HG03558 (cell line): ENCODE results near the gene PCYT2.

Source experiments
- ATAC-seq: cut with Tn5 transposase; IDR thresholded peaks from one replicate; pipeline ENCODE4 v1.9.1; 2021; ENCODE audit warnings: moderate number of reproducible peaks; ENCODE audit not compliant: unreplicated experiment; ENCODE audit errors: extremely low read depth

The PCYT2 gene

DNA sequence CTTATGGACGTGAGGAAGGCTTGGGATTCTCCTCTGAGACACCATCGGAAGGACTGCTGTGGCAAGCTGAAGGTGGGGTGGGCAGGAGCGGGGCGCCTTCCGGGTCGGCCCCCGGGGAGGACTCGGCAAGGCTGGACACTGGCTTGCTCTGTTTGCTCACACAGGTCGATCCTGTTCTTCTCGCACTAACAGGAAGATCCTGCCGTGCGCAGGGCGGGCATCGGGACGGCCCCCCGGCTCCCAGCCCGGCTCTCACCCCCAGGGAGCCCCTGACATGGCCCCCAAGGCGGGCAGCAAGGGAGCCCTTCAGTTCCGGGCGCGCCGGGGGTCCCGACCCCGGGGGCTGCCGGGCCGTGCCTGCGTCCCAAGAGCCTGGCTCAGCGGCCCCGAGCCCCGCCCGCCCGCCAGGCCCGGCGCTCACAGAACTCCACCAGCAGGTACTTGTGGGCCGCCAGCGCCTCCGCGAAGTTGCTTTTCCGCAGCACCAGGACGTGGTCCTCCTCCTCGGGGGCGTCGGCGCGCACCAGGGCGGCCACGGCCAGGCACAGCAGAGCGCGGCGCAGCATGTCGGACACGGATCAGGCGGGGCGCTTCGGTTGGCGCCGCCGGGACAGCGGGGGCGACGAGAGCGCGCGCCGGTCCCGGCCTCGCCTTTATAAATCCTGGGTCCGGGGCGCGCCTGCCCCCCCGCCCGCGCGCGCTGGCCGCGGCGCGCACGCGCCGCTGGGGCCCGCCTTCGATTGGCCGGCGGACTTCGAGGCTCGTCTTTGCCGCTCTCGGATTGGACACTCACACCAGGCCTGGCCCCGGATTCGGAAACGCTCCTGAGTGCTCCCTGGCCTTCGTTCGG lies 51.1 kb downstream of the PCYT2 start, which contains the start of gene P4HB:
Gene P4HB, minus strand, starts transcription at position 630 of the 850 bp plus-strand sequence. Its CDS starts 64 bp downstream, at position 566.
- no peak for ATAC-seq

DNA sequence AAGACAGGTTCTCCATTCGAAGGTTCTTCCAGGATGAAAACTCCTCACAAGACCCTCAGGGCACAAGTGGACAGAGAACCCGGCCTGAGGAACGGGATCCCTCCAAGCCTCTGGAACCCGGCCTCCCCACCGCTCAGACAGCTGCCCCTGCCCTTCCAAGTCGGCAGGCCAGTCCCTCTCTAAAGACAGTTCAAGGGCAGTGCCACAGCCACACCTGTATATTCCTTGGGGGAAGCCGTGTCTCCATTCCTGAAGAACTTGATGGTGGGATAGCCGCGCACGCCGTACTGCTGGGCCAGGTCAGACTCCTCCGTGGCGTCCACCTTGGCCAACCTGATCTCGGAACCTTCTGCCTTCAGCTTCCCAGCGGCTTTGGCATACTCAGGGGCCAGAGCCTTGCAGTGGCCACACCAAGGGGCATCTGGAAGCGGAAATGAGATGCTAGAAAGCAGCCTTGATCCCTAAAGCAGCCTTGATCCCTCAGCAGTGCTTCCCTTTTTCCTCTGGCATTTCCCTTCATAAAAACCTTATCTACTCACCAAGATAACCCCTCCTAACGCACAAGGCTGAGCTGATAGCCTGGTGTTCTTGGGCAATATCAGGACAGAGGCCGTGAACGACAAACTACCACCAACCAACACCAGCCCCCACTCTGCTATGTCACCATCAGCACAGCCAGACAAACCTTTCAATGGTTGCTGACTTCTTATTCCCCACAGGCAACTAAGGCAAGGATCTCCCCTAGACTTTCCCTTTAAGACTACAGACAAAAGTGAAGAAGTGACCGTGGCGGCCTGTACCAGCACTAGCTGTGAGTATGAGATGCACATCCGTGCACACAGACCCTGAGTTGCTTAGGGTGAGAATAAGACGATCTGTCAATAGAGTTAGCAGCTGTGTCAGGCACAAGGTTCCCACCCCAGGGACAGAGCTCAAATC lies 52.0 kb downstream of the PCYT2 start:
- no peak for ATAC-seq

DNA sequence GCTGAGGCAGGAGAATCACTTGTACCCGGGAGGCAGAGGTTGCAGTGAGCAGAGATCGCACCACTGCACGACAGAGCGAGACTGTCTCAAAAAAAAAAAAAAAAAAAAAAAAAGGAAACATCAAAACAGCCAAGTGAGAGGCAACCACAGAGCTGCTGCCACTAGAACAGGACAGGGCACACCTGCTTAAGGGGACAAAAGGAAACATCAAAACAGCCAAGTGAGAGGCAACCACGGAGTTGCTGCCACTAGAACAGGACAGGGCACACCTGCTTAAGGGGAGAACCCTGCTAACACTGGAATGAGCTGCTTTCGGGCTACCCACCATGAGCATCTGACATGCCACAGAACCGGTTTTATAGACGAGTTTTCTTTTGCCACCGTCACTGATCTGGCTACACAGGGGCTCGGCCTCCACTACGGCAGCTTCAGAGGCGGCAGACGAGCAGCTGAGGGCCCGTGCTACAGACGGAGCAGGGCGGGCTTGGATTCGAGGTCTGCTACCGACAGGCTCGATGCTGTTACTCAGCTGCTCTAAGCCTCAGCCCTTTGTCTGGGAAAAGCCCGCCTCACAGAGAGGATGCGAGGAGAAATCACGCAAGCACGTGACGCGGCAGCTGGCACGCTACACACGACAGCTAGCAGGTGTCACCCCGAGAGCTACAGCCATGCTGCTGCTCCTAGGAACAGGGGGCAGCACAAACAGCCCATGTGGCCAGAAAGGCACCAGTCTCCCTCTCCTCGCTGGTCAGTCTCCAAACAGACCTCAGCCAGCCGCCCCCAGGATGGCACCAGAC lies 52.8 kb downstream of the PCYT2 start:
- ATAC-seq: no peak

DNA sequence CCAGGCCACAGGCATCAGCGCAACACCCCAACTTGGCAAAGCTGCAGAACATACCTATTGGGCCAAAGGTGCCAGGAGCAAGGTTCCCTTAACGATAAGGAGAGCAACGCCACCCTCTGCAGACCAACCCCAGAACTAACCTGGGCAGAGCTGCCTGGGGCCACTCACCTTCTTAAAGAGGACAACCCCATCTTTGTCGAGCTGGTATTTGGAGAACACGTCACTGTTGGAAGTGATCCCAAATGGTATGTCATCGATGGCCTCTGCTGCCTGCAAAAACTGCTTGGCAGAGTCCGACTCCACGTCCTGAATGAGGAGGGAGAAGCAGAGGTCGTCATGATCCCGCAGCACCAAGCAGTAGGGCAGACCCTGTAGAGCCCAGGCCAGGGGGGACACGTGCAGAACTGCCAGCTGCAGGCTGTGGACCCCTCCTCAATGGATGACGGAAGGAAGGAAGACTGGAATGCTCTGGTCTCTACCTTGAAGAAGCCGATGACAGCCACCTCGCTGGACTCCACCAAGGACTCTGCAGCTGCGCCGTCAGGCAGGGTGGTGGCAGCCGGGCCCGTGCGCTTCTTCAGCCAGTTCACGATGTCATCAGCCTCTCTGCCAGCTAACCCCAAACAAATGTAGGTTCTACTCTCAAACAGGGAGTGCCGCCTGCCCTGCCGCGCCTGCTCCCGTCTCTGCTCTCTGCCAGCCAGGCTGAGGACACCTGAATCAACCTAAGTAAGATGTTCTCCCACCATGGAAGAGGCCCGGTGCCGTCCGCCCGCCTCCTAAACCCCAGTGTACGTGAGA lies 56.0 kb downstream of the PCYT2 start:
- ATAC-seq: no peak

DNA sequence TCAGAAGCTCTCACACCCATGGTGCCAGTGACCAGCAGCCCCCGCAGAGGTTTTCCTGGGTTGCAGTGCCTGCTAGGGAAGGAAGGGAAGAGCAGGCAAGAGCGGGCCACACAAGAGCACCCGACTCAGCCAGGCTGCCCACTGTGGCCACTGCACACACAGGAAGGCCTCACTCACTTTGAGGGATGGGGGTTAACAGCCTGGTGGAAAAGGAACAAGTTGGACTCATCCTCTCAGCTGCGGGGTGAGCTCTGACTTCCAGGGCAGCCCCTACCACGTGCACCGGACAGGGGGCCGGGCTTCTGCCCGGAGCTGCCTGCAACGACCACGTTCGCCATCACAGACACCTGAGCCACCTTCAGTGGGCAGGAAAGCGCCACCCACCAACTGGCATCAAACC lies 59.0 kb downstream of the PCYT2 start:
- no peak for ATAC-seq

DNA sequence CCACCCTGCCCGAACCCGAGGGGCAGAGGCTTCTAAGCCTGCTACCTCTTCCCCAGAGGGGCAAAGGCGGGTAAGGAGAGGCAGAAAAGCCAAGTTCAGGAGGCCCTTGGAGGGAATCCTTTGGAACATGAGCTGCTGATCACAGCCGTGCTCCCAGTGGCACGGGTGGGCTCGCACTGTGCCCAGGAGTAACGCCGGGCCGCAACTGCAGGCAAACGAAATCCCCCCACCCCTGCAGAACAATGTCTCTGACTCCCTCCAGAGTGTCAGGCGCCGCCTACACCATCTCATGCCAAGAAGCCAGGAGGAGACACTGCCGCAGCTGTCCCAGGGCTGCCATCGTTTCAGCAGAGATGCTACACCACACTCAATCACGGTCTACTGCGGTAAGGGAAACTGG lies 59.8 kb downstream of the PCYT2 start:
- ATAC-seq: no peak
